ENCODE results near the gene NFATC3. TPM values are rescaled to one million over a fixed set of nuclear protein-coding genes. Genes with fewer than 3 reads are reported as not detected.
"Not testable (repeated sequence)": the region's sequence is repeated elsewhere in the genome, so short reads cannot be mapped to it uniquely, and the experiment has no call there.

Gene NFATC3
- total RNA-seq, 1 donor from 2014 or later: 74.5 TPM

GRCh38 chr16:68113765-68114240 lies 28.6 kb downstream of the NFATC3 start:
- no peak for DNase-seq
- H3K36me3 ChIP-seq: no peaks in the 10 kb centered on the region
- H3K4me3 ChIP-seq: no peak overlapping the region
- peaks cover 39% of the 10 kb centered on the region for H3K4me1 ChIP-seq
- TF ChIP-seq CTCF (IDR thresholded peaks at IDR 0.05): no peak
- H3K9me3 ChIP-seq: no peaks in the 10 kb centered on the region
- no peak overlapping the region for H3K27ac ChIP-seq
- H3K27me3 ChIP-seq: no peaks in the 10 kb centered on the region
- ATAC-seq: no peak
- intact Hi-C loops (cut with DNase I): no loop called here

GRCh38 chr16:68114939-68115338 lies 29.8 kb downstream of the NFATC3 start:
- H3K4me1 ChIP-seq: peaks cover 39% of the 10 kb centered on the region
- H3K27me3 ChIP-seq; H3K36me3 ChIP-seq; H3K4me3 ChIP-seq; H3K9me3 ChIP-seq; H3K27ac ChIP-seq; intact Hi-C loops (cut with DNase I): not testable (repeated sequence)
- ATAC-seq: peak; percentile 50
- DNase-seq: peak; percentile 70

GRCh38 chr16:68115851-68116250 lies 30.7 kb downstream of the NFATC3 start:
- intact Hi-C loops (cut with DNase I): no loop called here
- Histone ChIP-seq H3K27ac (no peak overlapping the region), H3K4me1 (peaks cover 39% of the 10 kb centered on the region), H3K27me3 (no peaks in the 10 kb centered on the region), H3K9me3 (no peaks in the 10 kb centered on the region), H3K36me3 (no peaks in the 10 kb centered on the region), H3K4me3 (no peak overlapping the region)
- no peak for ATAC-seq
- no peak for TF ChIP-seq CTCF (IDR thresholded peaks at IDR 0.05)
- DNase-seq: no peak

GRCh38 chr16:68116256-68116867 lies 31.2 kb downstream of the NFATC3 start:
- Histone ChIP-seq H3K27ac (no peak overlapping the region), H3K9me3 (no peaks in the 10 kb centered on the region), H3K27me3 (no peaks in the 10 kb centered on the region), H3K4me1 (peaks cover 39% of the 10 kb centered on the region), H3K4me3 (no peak overlapping the region), H3K36me3 (no peaks in the 10 kb centered on the region)
- intact Hi-C loops (cut with DNase I): no loop called here
- DNase-seq: no peak
- peak; percentile 74 for ATAC-seq
- peak; percentile 54 for TF ChIP-seq CTCF (IDR thresholded peaks at IDR 0.05)

GRCh38 chr16:68117884-68118283 lies 32.7 kb downstream of the NFATC3 start:
- DNase-seq: no peak
- Histone ChIP-seq H3K36me3 (no peaks in the 10 kb centered on the region), H3K9me3 (no peaks in the 10 kb centered on the region), H3K4me1 (peaks cover 38% of the 10 kb centered on the region), H3K27me3 (no peaks in the 10 kb centered on the region), H3K4me3 (no peak overlapping the region), H3K27ac (no peak overlapping the region)
- intact Hi-C loops (cut with DNase I): no loop called here
- no peak for TF ChIP-seq CTCF (IDR thresholded peaks at IDR 0.05)
- ATAC-seq: no peak

GRCh38 chr16:68118954-68119353 lies 33.8 kb downstream of the NFATC3 start:
- H3K4me1 ChIP-seq: peaks cover 33% of the 10 kb centered on the region
- H3K4me3 ChIP-seq; H3K27me3 ChIP-seq; H3K27ac ChIP-seq; ATAC-seq; DNase-seq; intact Hi-C loops (cut with DNase I); H3K9me3 ChIP-seq; H3K36me3 ChIP-seq: not testable (repeated sequence)

- H3K27ac ChIP-seq; H3K4me3 ChIP-seq; DNase-seq; intact Hi-C loops (cut with DNase I); H3K27me3 ChIP-seq; ATAC-seq; H3K9me3 ChIP-seq; H3K36me3 ChIP-seq: not testable (repeated sequence)
- peaks cover 19% of the 10 kb centered on the region for H3K4me1 ChIP-seq
Observed at GRCh38 chr16:68120496-68120895, 35.3 kb downstream of the NFATC3 start.
